HG03571 (cell line): ENCODE measurements around the gene CDC14B.
"Not testable (repeated sequence)": the region's sequence is repeated elsewhere in the genome, so short reads cannot be mapped to it uniquely, and the experiment has no call there.

ENCODE experiments used
- ATAC-seq: cut with Tn5 transposase; IDR thresholded peaks from one replicate; pipeline ENCODE4 v1.9.1; 2021; ENCODE audit not compliant: unreplicated experiment

The CDC14B gene

GRCh38 chr9:96619491-96620180, at the start of gene CDC14B:
Gene CDC14B, minus strand, starts transcription at chr9:96619843. Its CDS starts 465 bp downstream, at chr9:96619378.
- ATAC-seq, result no peak

DNA sequence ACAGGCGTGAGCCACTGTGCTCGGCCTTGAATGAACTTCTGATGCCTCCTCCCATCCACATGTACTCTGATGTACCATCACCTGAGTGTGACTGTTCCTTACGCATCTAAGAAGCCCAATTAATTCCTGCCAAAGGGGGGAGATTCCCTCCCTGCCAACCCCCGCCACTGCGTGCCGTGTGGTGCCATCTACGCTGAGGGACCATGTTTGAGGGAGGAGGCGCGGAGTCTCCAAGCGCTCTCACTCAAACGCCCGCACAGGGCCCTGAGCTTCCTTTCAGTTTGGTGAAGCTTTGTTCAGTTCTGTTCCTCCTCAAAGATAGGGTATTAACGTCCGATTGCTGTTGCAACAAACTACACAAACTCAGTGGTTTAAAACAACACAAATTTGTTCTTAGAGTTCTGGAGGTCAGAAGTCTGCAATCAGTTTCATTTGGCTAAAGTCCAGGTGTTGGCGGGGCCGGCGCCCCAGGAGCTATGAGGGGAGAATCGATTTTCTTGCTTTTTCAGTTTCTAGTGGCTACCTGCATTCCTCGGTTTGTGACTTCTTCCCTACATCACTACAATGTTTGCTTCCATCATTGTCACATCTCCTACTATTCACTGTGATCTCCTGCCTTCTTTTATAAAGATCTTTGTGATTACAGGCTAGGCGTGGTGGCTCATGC, 49.4 kb upstream of the CDC14B start:
- ATAC-seq, result no peak

- ATAC-seq, result no peak
These were observed 47.7 kb upstream of the CDC14B start for GRCh38 chr9:96667363-96667728.

- ATAC-seq, result not testable (repeated sequence)
These were observed 47.2 kb upstream of the CDC14B start for GRCh38 chr9:96666653-96667362.

DNA sequence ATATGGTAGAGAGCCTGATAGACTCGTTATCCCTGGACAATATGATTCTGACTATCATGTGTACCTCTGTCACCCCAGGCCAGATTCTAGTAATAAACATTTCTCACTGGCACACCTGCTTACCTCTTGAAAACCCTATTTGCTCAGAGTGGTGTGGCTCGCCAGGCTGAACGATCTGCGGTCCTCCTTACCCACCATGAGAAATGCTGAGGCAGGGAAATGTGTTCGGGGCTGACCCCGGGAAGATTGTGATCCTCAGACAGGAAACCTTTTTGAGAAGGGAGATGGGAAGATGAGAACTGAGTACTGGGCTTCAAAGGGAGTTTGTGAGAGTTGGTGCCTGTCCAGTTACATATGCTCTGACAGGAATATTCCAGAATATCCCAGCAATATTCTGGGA, 46.1 kb upstream of the CDC14B start:
- no peak for ATAC-seq

- no peak for ATAC-seq
These were observed 44.0 kb upstream of the CDC14B start for GRCh38 chr9:96663506-96664120.

GRCh38 chr9:96661711-96662110, 42.1 kb upstream of the CDC14B start:
- ATAC-seq, result no peak

DNA sequence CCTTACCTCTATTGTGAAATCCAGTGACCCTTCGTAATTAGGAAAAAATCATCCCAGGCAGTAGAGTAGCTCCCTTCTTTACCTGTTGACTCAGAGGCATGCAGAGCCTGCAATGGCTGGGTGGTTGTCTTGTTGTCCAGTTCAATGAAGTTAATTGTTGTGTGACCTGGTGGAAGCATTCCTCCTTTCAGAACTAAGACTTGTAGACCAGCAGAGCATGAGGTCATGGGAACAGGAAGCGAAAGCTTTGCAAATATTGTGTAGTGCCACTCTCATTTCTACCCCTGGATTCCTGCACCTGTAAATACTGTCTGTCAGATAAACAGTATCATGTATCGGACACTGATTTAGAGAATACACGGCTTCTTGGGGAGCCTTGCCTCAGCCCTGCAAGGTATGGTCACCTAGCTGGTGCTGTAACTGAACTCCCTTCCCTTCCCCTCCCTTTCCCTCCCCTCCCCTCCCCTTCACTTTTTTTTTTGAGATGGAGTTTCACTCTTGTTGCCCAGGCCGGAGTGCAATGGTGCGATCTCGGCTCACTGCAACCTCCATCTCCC, 41.1 kb upstream of the CDC14B start:
- ATAC-seq, result no peak

DNA sequence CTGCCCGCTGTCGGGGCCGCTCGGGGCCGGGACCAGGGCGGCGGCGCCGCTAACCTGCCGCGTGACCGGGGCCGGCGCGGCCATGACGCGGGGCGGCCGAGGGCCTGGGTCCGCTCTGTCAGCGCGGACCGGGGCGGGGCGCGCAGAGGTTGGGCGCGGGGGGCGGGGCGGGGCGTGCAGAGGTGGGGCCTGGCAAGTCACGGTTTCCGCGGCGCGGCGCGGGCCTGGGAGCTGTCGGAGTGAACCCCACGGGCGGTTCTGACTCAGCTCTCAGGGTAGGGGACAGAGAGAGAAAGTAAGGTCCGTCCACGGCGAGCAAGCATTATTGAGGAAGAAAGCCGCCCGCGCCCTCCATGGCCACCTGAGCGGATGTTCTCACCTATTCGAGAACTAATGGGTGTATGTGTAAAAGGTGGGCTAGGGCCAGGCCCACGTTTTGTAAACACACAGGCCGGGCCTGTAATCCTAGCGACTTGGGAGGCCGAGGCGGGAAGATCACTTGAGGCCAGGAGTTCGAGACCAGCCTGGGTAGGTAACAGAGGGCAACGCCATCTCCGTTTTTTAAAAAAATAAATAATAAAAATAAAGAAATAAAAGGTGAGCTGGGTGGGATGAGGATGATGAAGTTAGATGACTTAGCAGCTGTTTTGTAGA, 35.7 kb upstream of the CDC14B start, which contains the start of gene PRXL2C:
Gene PRXL2C, minus strand, starts transcription at position 120 of the 654 bp plus-strand sequence. Its CDS starts 36 bp downstream, at position 84.
- peak; percentile 70 for ATAC-seq

- ATAC-seq, result peak; percentile 39
These were observed 35.0 kb upstream of the CDC14B start for GRCh38 chr9:96654450-96655197.

DNA sequence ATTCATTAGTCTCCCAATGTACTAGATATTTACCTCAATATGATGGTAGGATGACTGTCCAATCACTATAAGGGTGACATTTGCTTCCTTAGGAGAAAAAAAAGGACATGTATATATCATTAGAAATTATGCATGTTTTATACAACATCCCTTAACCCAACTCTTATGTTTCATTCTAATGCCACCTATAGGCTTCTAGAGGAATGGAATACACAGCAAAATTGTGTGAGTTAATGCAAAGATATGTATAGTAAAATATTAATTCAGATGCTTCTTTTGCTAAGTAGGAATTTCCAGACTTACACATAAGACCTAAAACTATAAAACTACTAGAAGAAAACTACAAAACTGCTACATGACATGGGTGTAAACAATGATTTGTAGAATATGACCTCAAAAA, 32.0 kb upstream of the CDC14B start:
- no peak for ATAC-seq

DNA sequence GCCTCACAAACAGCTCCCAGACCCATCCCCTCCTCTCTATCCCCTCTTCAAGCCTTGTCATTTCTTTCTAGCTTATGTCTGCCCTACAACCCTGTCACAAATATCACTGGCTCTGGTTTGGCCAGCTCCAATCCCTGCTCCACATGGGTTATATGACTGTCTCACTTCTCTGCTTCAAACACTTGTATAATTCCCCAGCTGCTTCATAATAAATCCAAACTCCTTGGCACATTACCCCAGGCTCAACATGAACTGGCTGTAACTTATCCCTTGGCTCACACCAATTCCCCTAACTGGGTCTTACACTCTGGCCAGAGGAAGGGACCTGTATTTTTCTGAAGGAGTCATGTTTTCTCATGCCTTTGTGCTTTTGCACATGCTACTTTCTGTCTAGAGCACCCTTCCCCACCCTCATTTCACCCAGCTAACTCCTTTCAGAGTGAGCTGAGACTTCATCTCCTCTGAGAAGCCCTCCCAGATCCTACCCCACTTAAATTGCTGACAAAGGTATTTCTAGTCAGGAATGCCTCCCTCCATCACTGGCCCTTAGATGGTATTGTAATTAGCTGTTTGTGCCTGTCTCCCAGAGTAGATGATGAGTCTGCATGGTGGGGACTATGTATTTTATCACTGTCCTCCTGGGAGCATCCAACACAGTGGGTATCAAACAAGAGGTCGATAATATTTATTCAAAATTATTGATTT, 30.1 kb upstream of the CDC14B start:
- no peak for ATAC-seq

GRCh38 chr9:96646081-96646991, 26.7 kb upstream of the CDC14B start:
- no peak for ATAC-seq

GRCh38 chr9:96644137-96644536, 24.5 kb upstream of the CDC14B start:
- ATAC-seq, result no peak

DNA sequence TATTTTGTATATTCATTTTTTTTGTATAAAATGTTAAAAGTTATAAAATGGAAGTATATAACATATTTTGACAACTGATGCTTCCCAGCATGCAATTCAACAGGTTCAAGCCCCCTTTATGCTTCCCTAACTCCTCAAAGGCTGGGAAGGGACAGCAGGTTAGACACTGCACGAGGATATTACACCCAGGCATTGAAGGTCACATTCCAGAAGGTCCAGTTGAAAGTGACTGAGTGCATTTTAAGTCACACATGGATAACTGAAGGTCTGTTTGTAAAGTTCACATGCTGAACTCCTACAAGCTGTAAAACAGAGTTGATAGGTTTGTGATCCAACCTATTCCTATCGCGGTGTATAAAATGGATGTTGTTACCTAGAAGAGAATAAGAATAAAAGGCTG, 21.9 kb upstream of the CDC14B start:
- ATAC-seq, result no peak

DNA sequence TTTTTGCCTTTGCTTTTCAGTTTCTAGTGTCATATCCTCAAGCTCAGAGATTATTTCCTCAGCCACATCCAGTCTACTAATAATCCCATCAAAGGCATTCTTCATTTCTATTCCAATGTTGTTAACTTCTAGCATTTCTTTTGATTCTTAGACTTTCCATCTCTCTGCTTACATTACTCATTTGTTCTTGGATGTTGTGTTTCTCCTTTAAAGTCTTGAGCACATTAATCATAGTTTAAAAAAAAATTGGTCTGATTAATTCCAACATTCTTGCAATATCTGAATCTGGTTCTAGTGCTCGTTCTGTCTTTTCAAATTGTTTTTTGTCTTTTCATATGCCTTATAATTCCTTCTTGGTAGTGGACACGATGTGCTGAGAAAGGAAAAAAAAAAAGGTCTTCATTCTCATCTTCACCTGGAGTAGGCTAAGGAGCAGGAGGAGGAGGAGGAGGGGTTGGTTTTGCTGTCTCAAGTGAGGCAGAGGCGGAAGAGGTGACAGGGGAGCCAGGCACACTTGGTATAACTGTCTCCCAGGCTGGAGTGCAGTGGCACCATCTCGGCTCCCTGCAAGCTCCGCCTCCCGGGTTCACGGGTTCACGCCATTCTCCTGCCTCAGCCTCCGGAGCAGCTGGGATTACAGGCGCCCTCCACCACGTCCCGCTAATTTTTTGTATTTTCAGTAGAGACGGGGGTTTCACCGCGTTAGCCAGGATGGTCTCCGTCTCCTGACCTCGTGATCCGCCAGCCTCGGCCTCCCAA, 19.1 kb upstream of the CDC14B start:
- ATAC-seq, result no peak

DNA sequence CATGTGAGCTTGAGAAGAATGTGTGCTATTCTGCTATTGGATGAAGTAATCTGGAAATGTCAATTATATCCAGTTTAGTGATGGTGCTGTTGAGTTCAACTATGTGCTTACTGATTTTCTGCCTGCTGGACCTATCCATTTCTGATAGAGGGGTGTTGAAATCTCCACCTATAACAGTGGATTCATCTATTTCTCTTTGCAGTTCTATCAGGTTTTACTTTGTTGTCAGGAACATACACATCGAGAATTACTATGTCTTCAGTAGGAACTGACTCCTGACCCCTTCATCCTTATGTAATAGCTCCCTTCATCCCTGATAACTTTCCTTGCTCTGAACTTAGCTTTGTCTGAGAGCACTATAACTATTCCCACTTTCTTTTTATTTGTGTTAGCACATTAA, 16.7 kb upstream of the CDC14B start:
- no peak for ATAC-seq

GRCh38 chr9:96633579-96633978, 13.9 kb upstream of the CDC14B start:
- not testable (repeated sequence) for ATAC-seq
